ENCODE data around the gene LRCOL1.
A peak's percentile ranks its signal among the peaks of the same experiment; 100 is the strongest.

The LRCOL1 gene

GRCh38 chr12:132617822-132618682, 7.7 kb upstream of the LRCOL1 start:
- no peak overlapping the region for H3K4me3 ChIP-seq (ENCODE audit: low read depth, low read length)
- H3K9me3 ChIP-seq (ENCODE audit: control insufficient read depth, insufficient read depth, low read depth, low read length): no peaks in the 10 kb centered on the region
- H3K4me1 ChIP-seq (ENCODE audit: control insufficient read depth, insufficient read depth, low read length): no peaks in the 10 kb centered on the region
- ChIA-PET POLR2A (no interaction called here), CTCF (interaction anchor here (1.2 to 6.4 kb wide), 2 partner anchors 21 to 203 kb away, joined by 3 to 68 read pairs; no protein-coding TSS in a partner anchor)
- H3K36me3 ChIP-seq (ENCODE audit: control insufficient read depth in 2 of 2, insufficient read depth in 1 of 2, low read length in 2 of 2): peaks cover 0 to 6% of the 10 kb centered on the region in 2 experiments; a peak in 1 of 3 replicates
- H3K27ac ChIP-seq (ENCODE audit: extremely low read depth, low read depth, low read length): no peak overlapping the region
- TF ChIP-seq IKZF3 (tag by site-specific recombination; IDR thresholded peaks at IDR 0.05): peak; percentile 76
- 0 out of 2 replicates have a peak, but pooled peaks have one; percentile 37 for TF ChIP-seq ZNF24 (tag by site-specific recombination; IDR thresholded peaks at IDR 0.05)
- peak; percentile 35; the same call in 1 of the 2 replicates for TF ChIP-seq KLF1 (tag by site-specific recombination; IDR thresholded peaks at IDR 0.05)
- peak; percentile 37; the same call in 1 of the 2 replicates for TF ChIP-seq ZBTB17 (tag by site-specific recombination; IDR thresholded peaks at IDR 0.05)
- no peak for TF ChIP-seq PRDM6 (tag by site-specific recombination; IDR thresholded peaks at IDR 0.05)
- no peak for TF ChIP-seq ZNF280C (tag by site-specific recombination; IDR thresholded peaks at IDR 0.05)
- 0 out of 2 replicates have a peak, but pooled peaks have one; percentile 23 for TF ChIP-seq ZBTB8A (tag by site-specific recombination; IDR thresholded peaks at IDR 0.05)
- no peak for TF ChIP-seq ZSCAN16 (tag by site-specific recombination; IDR thresholded peaks at IDR 0.05)
- TF ChIP-seq ZNF248 (tag by site-specific recombination; IDR thresholded peaks at IDR 0.05): no peak
- TF ChIP-seq ZNF350 (tag by site-specific recombination; IDR thresholded peaks at IDR 0.05): no peak
- TF ChIP-seq ZIC2 (tag by site-specific recombination; IDR thresholded peaks at IDR 0.05): 0 out of 2 replicates have a peak, but pooled peaks have one; percentile 51
- no peak for TF ChIP-seq ZNF660 (tag by site-specific recombination; IDR thresholded peaks at IDR 0.05)
- TF ChIP-seq ZNF366 (tag by site-specific recombination; conservative IDR thresholded peaks at IDR 0.05): peak; percentile 43
- no peak for TF ChIP-seq ZNF341 (tag by site-specific recombination; IDR thresholded peaks at IDR 0.05; ENCODE audit: low read depth)
- peak; percentile 90 for TF ChIP-seq GLIS2 (tag by site-specific recombination; IDR thresholded peaks at IDR 0.05)
- TF ChIP-seq ZNF677 (tag by site-specific recombination; IDR thresholded peaks at IDR 0.05): no peak
- TF ChIP-seq ZBTB48 (tag by site-specific recombination; IDR thresholded peaks at IDR 0.05): no peak
- peak; percentile 61; the same call in 1 of the 2 replicates for TF ChIP-seq PATZ1 (tag by site-specific recombination; IDR thresholded peaks at IDR 0.05)
- TF ChIP-seq HOXD13 (CRISPR knock-in tag; IDR thresholded peaks at IDR 0.05; ENCODE audit: borderline replicate concordance): no peak
- peak; percentile 25; the same call in 1 of the 2 replicates for TF ChIP-seq GLIS1 (tag by site-specific recombination; IDR thresholded peaks at IDR 0.05)
- no peak for TF ChIP-seq ZNF416 (tag by site-specific recombination; IDR thresholded peaks at IDR 0.05)
- TF ChIP-seq ZNF639 (tag by site-specific recombination; IDR thresholded peaks at IDR 0.05): 0 out of 2 replicates have a peak, but pooled peaks have one; percentile 27
- TF ChIP-seq ZNF510 (tag by site-specific recombination; IDR thresholded peaks at IDR 0.05; ENCODE audit: insufficient replicate concordance): no peak
- TF ChIP-seq ZNF324 (tag by site-specific recombination; IDR thresholded peaks at IDR 0.05): no peak
- TF ChIP-seq ZBTB20 (tag by site-specific recombination; IDR thresholded peaks at IDR 0.05): 0 out of 2 replicates have a peak, but pooled peaks have one; percentile 36
- no peak for TF ChIP-seq ZNF398 (tag by site-specific recombination; IDR thresholded peaks at IDR 0.05)
- TF ChIP-seq ZSCAN23 (tag by site-specific recombination; IDR thresholded peaks at IDR 0.05): peak; percentile 26; the same call in 1 of the 2 replicates
- TF ChIP-seq ZFP37 (tag by site-specific recombination; IDR thresholded peaks at IDR 0.05): no peak
- TF ChIP-seq KLF10 (tag by site-specific recombination; IDR thresholded peaks at IDR 0.05): 0 out of 2 replicates have a peak, but pooled peaks have one; percentile 30
